IPS-18c (cell line): Measurements from ENCODE around the gene ARFGAP1.

Experiments used
- H3K4me3 ChIP-seq: 2 replicates; pipeline ENCODE4 v1.7.0; 2013; ENCODE audit warnings: low read depth, mild to moderate bottlenecking, low read length, moderate library complexity; ENCODE audit not compliant: insufficient read depth
- H3K9me3 ChIP-seq: one replicate; pipeline ENCODE4 v1.6.1; 2013; ENCODE audit warnings: mild to moderate bottlenecking, low read length, moderate library complexity; ENCODE audit not compliant: control insufficient read depth, insufficient read depth

The ARFGAP1 gene

DNA sequence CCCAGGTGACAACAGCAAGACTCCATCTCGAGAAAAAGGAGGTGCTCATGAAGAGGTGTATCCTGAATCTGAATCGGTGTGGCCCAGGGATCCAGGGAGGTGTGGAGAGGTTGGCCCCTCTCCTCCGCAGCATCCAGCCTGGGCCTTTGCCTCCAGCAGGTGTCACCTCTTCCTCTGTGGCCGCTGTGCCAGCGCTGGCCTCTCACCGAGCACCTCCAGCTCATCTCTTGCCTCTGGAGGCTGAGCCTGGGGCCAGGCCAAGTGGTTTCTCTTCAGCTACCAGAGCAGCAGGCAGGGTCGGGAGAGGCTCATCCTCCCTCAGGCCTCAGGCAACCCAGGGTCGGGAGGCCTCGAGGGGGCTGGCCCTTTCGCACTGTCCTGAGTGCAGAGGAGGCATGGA is 19.2 kb downstream of the ARFGAP1 start:
- H3K4me3 ChIP-seq, result no peak overlapping the region
- H3K9me3 ChIP-seq, result no peaks in the 10 kb centered on the region

- Histone ChIP-seq H3K9me3 (no peaks in the 10 kb centered on the region), H3K4me3 (no peak overlapping the region)
These were observed 19.7 kb downstream of the ARFGAP1 start for GRCh38 chr20:63292292-63292701.

GRCh38 chr20:63292904-63293303 is 20.3 kb downstream of the ARFGAP1 start, which contains the start of gene COL20A1:
TSS of gene COL20A1 (plus strand) at chr20:63293186. CDS start at chr20:63295108, 1,922 bp downstream.
- Histone ChIP-seq H3K9me3 (no peaks in the 10 kb centered on the region), H3K4me3 (no peak within 1 kb of the TSS)

DNA sequence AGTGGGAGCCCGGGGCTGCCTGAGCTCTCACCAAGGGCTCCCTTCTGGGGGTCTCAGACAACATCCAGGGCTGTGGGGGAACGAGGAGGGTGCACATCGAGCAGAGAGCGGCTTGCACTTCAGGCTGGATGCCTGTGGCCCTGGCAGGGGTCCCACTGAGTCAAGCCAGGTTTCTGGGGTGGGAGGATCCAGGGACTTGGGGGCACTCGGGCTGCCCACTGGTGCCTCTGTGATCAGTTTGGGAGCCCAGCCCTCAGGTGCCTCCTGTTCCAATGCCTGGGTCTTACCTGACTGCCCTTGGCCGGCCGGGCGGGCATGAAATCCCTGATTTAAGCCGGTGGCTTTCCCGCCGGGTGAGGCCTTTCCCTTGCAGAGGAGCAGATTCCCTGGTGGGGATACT is 20.8 kb downstream of the ARFGAP1 start:
- no peaks in the 10 kb centered on the region for H3K9me3 ChIP-seq
- H3K4me3 ChIP-seq, result no peak overlapping the region

DNA sequence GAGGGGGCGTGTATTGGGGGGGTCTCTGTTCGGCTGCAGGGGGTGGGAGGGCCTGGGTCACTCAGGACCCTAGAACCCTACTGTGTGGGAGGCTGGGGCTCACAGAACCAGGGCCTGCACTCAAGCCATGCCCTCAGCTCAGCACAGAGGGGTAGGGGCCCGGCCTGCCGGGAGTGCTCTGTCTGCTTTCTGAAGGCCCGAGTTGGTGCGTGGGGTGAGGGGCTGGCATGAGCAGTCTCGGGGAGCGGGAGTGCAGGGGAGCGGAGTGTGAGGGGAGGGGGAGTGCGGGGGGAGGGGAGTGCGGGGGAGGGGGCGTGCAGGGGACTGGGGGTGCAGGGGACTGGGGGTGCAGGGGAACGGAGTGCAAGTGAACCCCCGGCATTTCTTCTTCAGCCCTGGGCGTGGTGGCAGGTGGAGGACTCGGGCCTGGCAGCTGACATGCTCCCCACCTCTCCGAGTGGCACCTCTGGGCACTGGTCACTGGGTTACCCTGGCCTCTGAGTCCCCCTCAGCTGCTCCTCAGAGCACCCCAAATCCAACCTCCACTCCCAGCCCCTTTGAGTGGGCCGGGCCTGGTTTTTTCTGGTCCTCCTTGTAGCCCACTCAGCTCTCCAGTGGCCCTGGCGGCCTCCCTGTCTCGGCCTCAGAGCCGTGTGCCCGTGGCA is 21.4 kb downstream of the ARFGAP1 start:
- no peaks in the 10 kb centered on the region for H3K9me3 ChIP-seq
- H3K4me3 ChIP-seq, result no peak overlapping the region

DNA sequence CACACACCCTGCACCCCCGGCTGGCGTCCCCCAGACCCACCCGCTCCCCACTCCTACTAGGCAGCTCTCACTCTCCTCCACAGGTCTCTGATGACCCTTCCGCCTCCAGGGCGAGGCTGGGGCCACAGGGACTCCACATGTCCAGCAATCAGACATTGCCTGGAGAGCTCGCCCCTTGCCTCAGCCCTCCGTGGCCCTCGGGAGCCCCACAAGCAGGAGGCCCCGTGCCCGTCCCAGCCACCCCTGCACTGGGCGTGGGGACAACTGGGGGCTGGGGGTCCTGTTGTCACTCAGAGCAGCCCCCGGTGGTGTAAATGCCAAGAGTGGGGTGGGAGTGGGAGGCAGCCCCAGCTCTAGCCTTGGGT is 21.9 kb downstream of the ARFGAP1 start:
- Histone ChIP-seq H3K9me3 (no peaks in the 10 kb centered on the region), H3K4me3 (no peak overlapping the region)

DNA sequence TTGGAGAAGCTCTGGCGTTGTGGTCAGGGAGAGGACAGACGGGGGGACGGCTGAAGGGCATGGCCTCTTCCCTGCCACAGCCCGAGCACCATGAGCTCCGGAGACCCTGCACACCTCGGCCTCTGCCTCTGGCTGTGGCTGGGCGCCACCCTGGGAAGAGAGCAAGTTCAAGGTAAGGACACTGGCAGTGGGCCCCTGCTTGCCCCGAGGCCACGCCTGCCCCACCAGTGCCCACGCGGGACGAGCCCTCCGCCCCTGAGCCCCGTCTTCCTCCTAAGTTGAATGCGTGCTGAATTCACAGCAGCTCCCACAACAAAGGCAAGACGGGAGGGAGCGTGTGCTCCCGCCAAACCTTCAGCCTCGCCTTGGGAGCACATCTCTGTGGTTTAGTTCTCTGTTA is 22.4 kb downstream of the ARFGAP1 start:
- H3K9me3 ChIP-seq, result no peaks in the 10 kb centered on the region
- no peak overlapping the region for H3K4me3 ChIP-seq

DNA sequence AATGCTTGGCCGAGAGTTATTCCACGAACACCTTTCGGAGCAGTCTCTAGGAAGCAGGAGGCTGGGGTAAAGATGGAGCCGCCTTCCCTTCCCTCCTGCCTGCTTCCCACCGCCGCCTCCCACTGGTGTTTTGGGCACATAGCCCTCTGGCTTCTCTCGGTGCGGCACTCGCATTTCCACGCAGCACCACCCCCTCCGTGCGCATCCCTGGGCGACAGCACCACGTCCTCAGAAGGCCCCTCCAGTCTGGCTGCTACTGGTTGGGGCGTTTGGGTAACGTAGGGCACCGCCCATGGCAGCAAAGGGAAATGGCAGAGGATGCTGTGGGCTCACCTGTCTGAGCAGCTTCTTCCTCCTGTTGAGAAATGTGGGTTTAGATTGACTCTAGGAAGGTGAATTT is 22.8 kb downstream of the ARFGAP1 start:
- H3K9me3 ChIP-seq, result no peaks in the 10 kb centered on the region
- no peak overlapping the region for H3K4me3 ChIP-seq

- no peaks in the 10 kb centered on the region for H3K9me3 ChIP-seq
- H3K4me3 ChIP-seq, result no peak overlapping the region
These were observed 23.2 kb downstream of the ARFGAP1 start for GRCh38 chr20:63295846-63296245.

GRCh38 chr20:63296531-63297299 is 24.1 kb downstream of the ARFGAP1 start:
- Histone ChIP-seq H3K4me3 (no peak overlapping the region; the same call in 1 of the 2 replicates), H3K9me3 (no peaks in the 10 kb centered on the region)

GRCh38 chr20:63297371-63297781 is 24.8 kb downstream of the ARFGAP1 start:
- H3K4me3 ChIP-seq, result no peak overlapping the region
- no peaks in the 10 kb centered on the region for H3K9me3 ChIP-seq

- no peaks in the 10 kb centered on the region for H3K9me3 ChIP-seq
These were observed 25.4 kb downstream of the ARFGAP1 start for GRCh38 chr20:63297796-63298572.

GRCh38 chr20:63298731-63299312 is 26.2 kb downstream of the ARFGAP1 start:
- no peaks in the 10 kb centered on the region for H3K9me3 ChIP-seq

More at GRCh38 chr20:63297796-63298572, 25.4 kb downstream of the ARFGAP1 start:
- H3K4me3 ChIP-seq, result no peak overlapping the region

DNA sequence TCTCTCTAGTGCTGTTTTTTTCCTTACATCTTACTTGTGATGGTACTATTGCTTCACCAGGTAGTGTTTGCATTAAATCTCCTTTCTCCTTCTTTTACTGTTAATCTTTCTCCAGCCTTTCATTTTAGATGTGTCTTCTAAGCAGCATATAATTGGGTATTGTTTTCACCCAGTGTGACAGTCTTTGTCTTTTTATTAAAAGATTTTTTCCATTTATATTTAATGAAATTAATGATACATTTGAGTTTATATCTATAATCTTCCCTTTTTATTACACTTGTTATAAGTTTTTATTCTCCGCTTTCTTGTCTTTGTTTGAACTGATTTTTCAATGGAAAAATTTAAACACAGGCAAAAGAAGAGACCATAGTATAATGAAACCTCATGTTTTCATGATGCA is 29.1 kb downstream of the ARFGAP1 start:
- no peaks in the 10 kb centered on the region for H3K9me3 ChIP-seq
- no peak overlapping the region for H3K4me3 ChIP-seq

More at GRCh38 chr20:63298731-63299312, 26.2 kb downstream of the ARFGAP1 start:
- H3K4me3 ChIP-seq, result no peak overlapping the region

DNA sequence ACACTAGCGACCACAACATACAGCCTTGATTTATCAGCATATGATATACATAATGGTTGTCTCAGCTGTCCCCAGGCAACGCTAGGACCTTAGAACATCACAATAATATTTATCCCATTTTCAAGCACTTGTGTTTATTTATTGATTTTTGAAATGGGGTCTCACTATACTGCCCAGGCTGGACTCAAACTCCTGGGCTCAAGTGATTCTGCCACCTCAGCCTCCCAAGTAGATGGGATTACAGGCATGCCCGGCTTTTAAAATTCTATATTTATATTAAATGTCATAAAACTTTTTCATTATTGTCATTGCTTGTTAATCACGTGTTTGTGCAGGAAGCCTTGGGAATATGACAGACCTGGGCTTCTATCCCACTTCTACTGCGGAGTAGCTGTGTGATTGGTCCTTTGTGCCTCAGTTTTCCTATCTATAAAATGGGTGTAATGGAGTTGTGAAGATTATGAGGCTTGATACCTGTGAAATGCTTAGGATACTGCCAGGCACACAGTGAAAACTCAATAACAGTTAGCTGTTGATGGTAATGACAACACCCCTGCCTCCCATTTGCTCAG is 30.6 kb downstream of the ARFGAP1 start:
- Histone ChIP-seq H3K4me3 (no peak overlapping the region), H3K9me3 (no peaks in the 10 kb centered on the region)

- Histone ChIP-seq H3K4me3 (no peak overlapping the region), H3K9me3 (no peaks in the 10 kb centered on the region)
These were observed 32.8 kb downstream of the ARFGAP1 start for GRCh38 chr20:63305393-63305792.
